NCI-H2196 (cell line): ENCODE data around the gene FAM111B.
"Not testable (repeated sequence)": the region's sequence is repeated elsewhere in the genome, so short reads cannot be mapped to it uniquely, and the experiment has no call there.

Experiments used
- DNase-seq: peaks from one replicate; lab custom pipeline; 2025; ENCODE audit not compliant: unreplicated experiment; lab: John Stamatoyannopoulos, UW

The FAM111B gene

GRCh38 chr11:59097113-59097708, 9.8 kb upstream of the FAM111B start:
- no peak for DNase-seq

- not testable (repeated sequence) for DNase-seq
Measured at GRCh38 chr11:59097938-59098337, 9.1 kb upstream of the FAM111B start.

- DNase-seq, result no peak
Measured at GRCh38 chr11:59102259-59102765, 4.7 kb upstream of the FAM111B start.

- DNase-seq, result not testable (repeated sequence)
Measured at GRCh38 chr11:59107721-59108120, 684 bp downstream of the FAM111B start.

- DNase-seq, result no peak
Measured at GRCh38 chr11:59112494-59112893, 5.5 kb downstream of the FAM111B start.

GRCh38 chr11:59114344-59114743, 7.3 kb downstream of the FAM111B start:
- no peak for DNase-seq

GRCh38 chr11:59115553-59115952, 8.5 kb downstream of the FAM111B start:
- no peak for DNase-seq

DNA sequence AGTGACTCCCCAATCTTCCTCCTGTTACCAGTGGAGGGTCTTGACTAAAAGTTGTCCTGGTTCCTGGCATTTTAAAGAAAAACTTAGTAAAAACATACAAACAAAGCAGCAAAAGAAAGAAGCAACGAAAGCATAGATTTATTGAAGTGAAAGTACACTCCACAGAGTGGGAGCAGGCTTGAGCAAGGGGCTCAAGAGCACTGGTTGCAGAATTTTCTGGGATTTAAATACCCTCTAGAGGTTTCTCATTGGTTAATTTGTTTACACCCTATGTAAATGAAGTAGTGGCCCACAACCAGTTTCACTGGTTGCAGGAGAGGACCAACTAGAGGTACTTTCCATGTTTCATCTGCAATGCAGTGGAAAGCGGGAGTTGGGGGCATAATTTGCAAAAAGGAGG, 10.7 kb downstream of the FAM111B start:
- no peak for DNase-seq

DNA sequence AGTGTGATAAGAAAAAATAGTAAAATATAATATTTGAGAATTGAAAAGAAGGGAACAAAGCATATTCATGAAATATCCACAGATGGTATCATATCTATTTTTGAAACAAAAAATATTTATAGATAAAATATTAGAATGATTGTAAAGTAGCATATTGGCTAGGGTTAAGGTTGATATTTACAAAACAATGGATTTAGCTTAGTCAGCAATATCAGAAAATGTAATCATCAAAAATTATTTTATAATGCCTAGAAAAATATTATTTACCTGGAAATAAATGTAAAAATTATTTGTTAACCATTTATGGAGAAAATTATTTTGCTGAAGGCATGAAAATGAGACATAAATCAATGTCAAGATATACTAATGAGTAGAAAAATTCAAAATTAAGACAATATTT, 12.8 kb downstream of the FAM111B start:
- no peak for DNase-seq

DNA sequence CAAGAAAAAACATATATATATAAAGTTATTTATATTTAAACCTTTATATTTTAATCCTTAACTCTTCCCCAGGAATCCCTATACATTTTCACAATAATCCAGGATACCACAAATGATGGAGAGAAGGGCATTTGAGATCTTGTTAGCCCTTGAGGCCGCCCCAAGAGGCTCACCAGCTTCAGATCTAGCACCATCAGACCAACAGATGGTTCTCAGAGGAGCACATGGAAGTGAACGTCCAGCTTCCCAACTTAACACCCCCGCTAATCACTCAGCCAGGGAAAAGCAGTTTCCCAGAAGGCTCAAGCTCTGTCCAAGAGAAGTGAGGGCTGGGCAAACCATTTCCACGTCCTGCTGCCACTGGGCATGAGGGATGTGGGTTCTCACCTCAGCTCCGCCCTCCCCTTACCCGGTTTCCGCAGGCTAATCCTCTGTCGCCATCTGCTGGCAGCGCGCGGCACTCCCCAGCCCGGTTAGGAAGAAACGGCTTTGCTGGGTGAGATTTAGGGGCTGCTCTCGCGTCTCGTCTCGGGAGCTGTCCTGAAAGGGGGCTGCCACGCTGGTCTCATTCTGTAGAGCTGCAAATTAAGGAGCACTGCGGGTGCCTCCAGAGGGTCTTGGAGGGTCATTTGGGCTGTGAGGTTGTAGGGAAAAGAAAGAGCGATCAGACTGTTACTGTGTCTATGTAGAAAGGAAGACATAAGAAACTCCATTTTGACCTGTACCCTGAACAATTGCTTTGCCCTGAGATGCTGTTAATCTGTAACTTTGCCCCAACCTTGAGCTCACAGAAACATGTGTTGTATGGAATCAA, 28.8 kb downstream of the FAM111B start:
- peak; percentile 64 for DNase-seq

DNA sequence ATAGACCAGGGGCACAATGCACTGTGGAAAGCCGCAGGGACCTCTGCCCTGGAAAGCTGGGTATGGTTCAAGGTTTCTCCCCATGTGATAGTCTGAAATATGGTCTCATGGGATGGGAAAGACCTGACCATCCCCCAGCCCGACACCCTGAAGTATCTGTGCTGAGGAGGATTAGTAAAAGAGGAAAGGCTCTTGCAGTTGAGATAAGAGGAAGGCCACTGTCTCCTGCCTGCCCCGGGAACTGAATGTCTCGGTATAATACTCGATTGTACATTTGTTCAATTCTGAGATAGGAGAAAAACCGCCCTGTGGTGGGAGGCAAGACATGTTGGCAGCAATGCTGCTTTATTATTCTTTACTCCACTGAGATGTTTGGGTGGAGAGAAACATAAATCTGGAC, 29.5 kb downstream of the FAM111B start:
- not testable (repeated sequence) for DNase-seq

- DNase-seq, result no peak
Measured at GRCh38 chr11:59137190-59137589, 30.2 kb downstream of the FAM111B start.

- DNase-seq, result no peak
Measured at GRCh38 chr11:59138643-59139042, 31.6 kb downstream of the FAM111B start.

DNA sequence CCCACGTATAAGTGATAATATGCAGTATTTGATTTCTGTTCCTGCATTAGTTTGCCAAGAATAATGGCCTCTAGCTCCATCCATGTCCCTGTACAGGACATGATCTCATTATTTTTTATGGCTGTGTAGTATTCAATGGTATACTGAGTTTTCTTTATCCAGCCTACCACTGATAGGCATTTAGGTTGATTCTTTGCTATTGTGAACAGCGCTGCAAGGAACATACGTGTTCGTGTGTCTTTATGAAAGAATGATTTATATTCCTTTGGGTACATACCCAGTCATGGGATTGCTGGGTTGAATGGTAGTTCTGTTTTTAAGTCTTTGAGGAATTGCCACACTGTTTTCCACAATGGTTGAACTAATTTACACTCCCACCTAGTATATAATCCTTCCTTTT, 34.2 kb downstream of the FAM111B start:
- no peak for DNase-seq

DNA sequence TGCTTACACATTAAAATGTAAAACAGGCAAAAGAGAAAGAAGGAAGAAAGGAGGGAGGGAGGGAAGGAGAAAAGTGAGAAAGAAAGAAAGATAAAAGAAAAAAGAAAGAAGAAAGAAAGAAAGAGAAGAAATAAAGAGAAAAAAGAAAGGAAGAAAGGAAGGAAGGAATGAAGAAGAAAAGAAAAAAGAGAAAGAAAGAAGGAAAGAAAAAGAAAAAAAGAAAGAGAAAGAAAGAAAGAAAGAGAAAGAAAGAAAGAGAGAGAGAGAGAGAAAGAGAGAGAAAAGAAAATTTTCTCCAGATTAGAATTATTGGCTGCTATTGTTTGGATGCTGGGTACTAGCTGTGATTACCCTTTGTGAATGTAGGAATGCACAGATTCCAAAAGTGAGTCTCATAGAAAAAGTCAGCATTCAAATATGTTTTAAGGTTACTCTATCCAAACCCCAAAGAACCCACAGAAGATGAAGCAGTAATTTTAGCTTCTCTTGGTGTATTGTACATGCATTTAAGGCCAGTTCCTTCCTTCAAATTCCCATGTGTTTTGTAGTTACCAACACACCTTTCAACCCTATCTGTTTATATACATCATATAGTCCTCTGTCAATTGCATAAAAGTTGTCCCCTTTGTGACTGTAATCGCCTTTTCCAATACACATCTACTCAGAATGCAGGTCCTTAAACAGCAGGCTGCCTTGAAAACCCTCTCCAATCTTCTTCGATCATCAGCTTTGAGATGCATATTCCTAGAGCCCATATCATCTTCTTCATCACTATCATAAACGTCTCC, 34.8 kb downstream of the FAM111B start:
- no peak for DNase-seq

GRCh38 chr11:59142530-59143507, 35.8 kb downstream of the FAM111B start, which contains the start of gene FAM111A:
Gene FAM111A, plus strand, starts transcription at chr11:59142856. Its CDS starts 6,017 bp downstream, at chr11:59148873.
- peak; percentile 86 for DNase-seq

- DNase-seq, result no peak
Measured at GRCh38 chr11:59144096-59144495, 37.1 kb downstream of the FAM111B start.

- peak; percentile 93 for DNase-seq
Measured at GRCh38 chr11:59144579-59145345, 37.7 kb downstream of the FAM111B start.

DNA sequence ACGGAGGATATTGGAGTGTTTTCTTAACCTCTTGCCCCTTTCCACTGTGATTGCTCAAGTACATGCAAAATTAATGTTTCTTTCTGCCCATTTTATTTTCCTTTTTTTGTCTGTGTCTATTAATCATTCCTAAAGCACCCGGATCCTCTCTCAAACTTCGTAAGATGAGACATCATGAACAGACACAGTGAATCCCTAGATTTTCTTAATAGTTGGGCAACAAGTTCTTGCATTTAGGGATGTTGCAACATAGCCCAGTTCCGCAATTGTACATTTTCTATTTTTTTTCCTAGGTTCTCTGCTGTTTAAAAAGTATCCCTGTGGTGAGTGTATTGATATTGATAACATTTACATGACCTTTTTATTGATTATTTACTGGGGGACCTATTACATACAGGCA, 38.5 kb downstream of the FAM111B start:
- DNase-seq, result no peak

DNA sequence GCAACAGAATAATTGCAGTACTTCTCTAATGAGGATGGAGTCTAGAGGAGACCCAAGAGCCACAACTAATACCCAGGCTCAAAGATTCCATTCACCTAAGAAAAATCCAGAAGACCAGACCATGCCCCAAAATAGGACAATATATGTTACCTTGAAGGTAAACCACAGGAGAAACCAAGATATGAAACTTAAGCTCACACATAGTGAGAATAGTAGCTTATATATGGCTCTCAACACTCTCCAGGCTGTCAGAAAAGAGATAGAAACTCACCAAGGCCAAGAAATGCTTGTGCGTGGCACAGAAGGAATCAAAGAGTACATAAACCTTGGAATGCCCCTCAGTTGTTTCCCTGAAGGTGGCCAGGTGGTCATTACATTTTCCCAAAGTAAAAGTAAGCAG, 44.7 kb downstream of the FAM111B start:
- DNase-seq, result no peak
